CD4-positive, alpha-beta memory T cell (primary cell): Measurements from ENCODE around the gene OSBPL8. TPM values are rescaled to one million over a fixed set of nuclear protein-coding genes. Genes with fewer than 3 reads are reported as not detected.

Experiments used
- CTCF ChIA-PET: fragments of 350-600 bp; sonication (Branson Sonifier 250); formaldehyde crosslinking; loops from one replicate; lab custom pipeline; 2021; ENCODE audit warnings: inconsistent platforms; ENCODE audit not compliant: partially characterized antibody; lab: Charles Lee
- POLR2A ChIA-PET: fragments of 350-600 bp; sonication (Branson Sonifier 250); formaldehyde crosslinking; loops from one replicate; lab custom pipeline; 2021; ENCODE audit not compliant: partially characterized antibody; lab: Charles Lee
- DNase-seq, 5 donors: peaks; one replicate each; pipeline versions ENCODE4 v3.0.0 to v3.0.0-alpha.2; 2020 to 2022; ENCODE audit warnings: mixed read lengths in 1 of 5
- H3K27ac ChIP-seq: one replicate; pipeline ENCODE4 v1.7.0; 2013; ENCODE audit warnings: low read depth, low read length
- H3K27me3 ChIP-seq: 2 replicates; pipeline ENCODE4 v1.7.0; 2013; ENCODE audit warnings: mild to moderate bottlenecking, low read length, moderate library complexity; ENCODE audit not compliant: insufficient read depth
- H3K36me3 ChIP-seq: 2 replicates; pipeline ENCODE4 v1.7.0; 2013; ENCODE audit warnings: mild to moderate bottlenecking, low read length, moderate library complexity; ENCODE audit not compliant: insufficient read depth
- H3K4me1 ChIP-seq: 2 replicates; pipeline ENCODE4 v1.7.0; 2013; ENCODE audit warnings: mild to moderate bottlenecking, low read length, moderate library complexity; ENCODE audit not compliant: insufficient read depth
- H3K4me3 ChIP-seq, 2 donors: one replicate each; pipeline ENCODE4 v1.7.0; 2013; ENCODE audit warnings: low read length in 2 of 2, mild to moderate bottlenecking in 1 of 2
- H3K9me3 ChIP-seq, 2 donors: one replicate each; pipeline ENCODE4 v1.7.0; 2013; ENCODE audit warnings: low read length in 2 of 2, control low read depth in 1 of 2; ENCODE audit not compliant: control insufficient read depth in 1 of 2
- H3K27ac Mint-ChIP-seq, 7 donors: one replicate each; pipeline ENCODE4 v1.8.0; 2020 to 2021; ENCODE audit warnings: mixed read lengths in 7 of 7, mild to moderate bottlenecking in 6 of 7, inconsistent platforms in 3 of 7, moderate library complexity in 3 of 7
- H3K27me3 Mint-ChIP-seq, 2 donors: one replicate each; pipeline ENCODE4 v1.8.0; 2020 to 2021; ENCODE audit warnings: mixed read lengths in 2 of 2
- H3K36me3 Mint-ChIP-seq, 2 donors: one replicate each; pipeline ENCODE4 v1.8.0; 2020 to 2021; ENCODE audit warnings: mixed read lengths in 2 of 2, inconsistent platforms in 1 of 2, mild to moderate bottlenecking in 1 of 2
- H3K4me1 Mint-ChIP-seq, 4 donors: one replicate each; pipeline ENCODE4 v1.8.0; 2020 to 2021; ENCODE audit warnings: mixed read lengths in 4 of 4, mild to moderate bottlenecking in 1 of 4
- H3K4me3 Mint-ChIP-seq, 8 donors: one replicate each; pipeline ENCODE4 v1.8.0; 2020 to 2021; ENCODE audit warnings: mixed read lengths in 8 of 8, mild to moderate bottlenecking in 7 of 8, moderate library complexity in 6 of 8, inconsistent platforms in 3 of 8
- H3K9me3 Mint-ChIP-seq, 8 donors: one replicate each; pipeline ENCODE4 v1.8.0; 2020 to 2021; ENCODE audit warnings: mixed read lengths in 8 of 8, mild to moderate bottlenecking in 5 of 8, inconsistent platforms in 3 of 8, moderate library complexity in 1 of 8
- intact Hi-C: fragments of 100-400 bp; cut with micrococcal nuclease; formaldehyde crosslinking; loops from one replicate; pipeline ENCODE4 v1.15.1; 2023
- polyA plus RNA-seq, 2 donors: library from polyadenylated mRNA; unstranded; fragments of 300-500 nt; fragmentation: Illumina TruSeq; gene quantifications; one replicate each; pipeline ENCODE4 v1.2.3, GENCODE V29; 2021
- total RNA-seq, 2 experiments: library from RNA; stranded (reverse); gene quantifications; one replicate each; pipeline ENCODE4 v1.2.3, GENCODE V29; 2021

OSBPL8 gene
- total and polyA plus RNA-seq, 4 experiments from 2014 or later: 126 to 143 (median 129) TPM

DNA sequence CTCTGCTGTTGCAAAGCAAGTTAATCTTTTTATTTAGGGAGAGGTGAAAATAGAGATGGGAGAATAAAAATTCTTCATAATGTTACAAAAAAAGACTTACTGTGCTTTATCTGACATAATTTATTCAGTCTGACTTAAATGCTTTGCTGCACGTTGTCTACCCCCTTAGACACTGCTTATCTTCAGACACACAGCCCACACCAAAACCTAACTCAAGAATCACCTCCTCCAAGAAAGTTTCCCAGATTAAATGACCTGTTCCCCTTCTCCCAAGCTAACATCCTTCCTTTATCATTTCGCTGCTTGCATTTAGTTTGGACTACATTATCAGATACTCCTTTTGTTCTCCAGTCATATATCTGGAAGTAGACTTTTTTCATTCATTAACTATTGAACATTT, 3.8 kb downstream of the OSBPL8 start:
- H3K27ac ChIP-seq: no peak overlapping the region
- Mint-ChIP-seq H3K36me3 (peaks cover 0 to 28% of the 10 kb centered on the region in 2 donors), H3K27ac (peak overlapping the region in 6 of 7 donors; percentile 3 to 77 (median 66)), H3K27me3 (no peaks in the 10 kb centered on the region), H3K4me1 (peaks cover 45 to 83% (median 60%) of the 10 kb centered on the region in 4 donors), H3K4me3 (peak overlapping the region; percentile 2 to 97 (median 58)), H3K9me3 (no peaks in the 10 kb centered on the region)
- H3K36me3 ChIP-seq: no peaks in the 10 kb centered on the region
- peak overlapping the region in 1 of 2 donors; percentile 3 for H3K4me3 ChIP-seq
- H3K4me1 ChIP-seq: peaks cover 80% of the 10 kb centered on the region
- H3K27me3 ChIP-seq: no peaks in the 10 kb centered on the region
- ChIA-PET POLR2A (interaction anchor here (1.0 kb wide), 1 partner anchor 207 kb away, joined by 3 read pairs; the partner anchor contains the start of gene BBS10), CTCF (interaction anchor here (2.3 kb wide), 1 partner anchor 99 kb away, joined by 6 read pairs; no protein-coding TSS in a partner anchor)
- intact Hi-C loops: no loop called here
- no peak for DNase-seq
- no peaks in the 10 kb centered on the region for H3K9me3 ChIP-seq

DNA sequence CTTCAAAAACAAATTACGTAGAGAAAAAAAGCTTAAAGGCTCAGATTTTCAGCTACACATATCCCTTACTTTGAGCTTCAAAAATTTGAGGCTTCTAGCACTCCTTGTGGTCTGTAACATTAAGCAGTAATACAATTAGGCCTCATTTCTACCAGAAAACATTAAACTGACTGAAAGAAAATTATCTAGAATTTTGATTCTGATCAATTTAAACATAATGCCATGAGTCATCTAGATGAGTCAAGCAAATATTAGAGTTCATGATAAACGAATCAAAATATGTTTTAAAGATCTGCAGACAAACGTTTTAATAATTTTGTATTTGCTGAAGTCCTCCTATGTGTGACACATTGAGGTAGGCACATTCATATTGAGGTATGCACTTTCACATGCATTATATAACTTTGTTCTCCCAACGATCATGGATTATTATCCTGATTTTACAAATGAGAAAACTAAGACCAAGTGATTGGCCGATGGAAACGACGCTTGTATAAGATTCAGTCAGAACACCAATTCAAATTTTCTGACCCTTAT, 4.3 kb downstream of the OSBPL8 start:
- no peak overlapping the region for H3K27ac ChIP-seq
- intact Hi-C loops: no loop called here
- H3K4me1 ChIP-seq: peaks cover 83% of the 10 kb centered on the region
- no peaks in the 10 kb centered on the region for H3K27me3 ChIP-seq
- Mint-ChIP-seq H3K9me3 (no peaks in the 10 kb centered on the region), H3K27me3 (no peaks in the 10 kb centered on the region), H3K4me1 (peaks cover 46 to 88% (median 63%) of the 10 kb centered on the region in 4 donors), H3K27ac (peak overlapping the region in 2 of 7 donors; percentile 3 to 64), H3K4me3 (peak overlapping the region in 6 of 8 donors; percentile 3 to 97 (median 68)), H3K36me3 (peaks cover 0 to 28% of the 10 kb centered on the region in 2 donors)
- DNase-seq: no peak
- ChIA-PET POLR2A (no interaction called here), CTCF (interaction anchor here (1.4 to 2.1 kb wide), 2 partner anchors 31 to 81 kb away, joined by 3 to 7 read pairs; no protein-coding TSS in a partner anchor)
- H3K4me3 ChIP-seq: no peak overlapping the region
- no peaks in the 10 kb centered on the region for H3K36me3 ChIP-seq
- H3K9me3 ChIP-seq: no peaks in the 10 kb centered on the region

DNA sequence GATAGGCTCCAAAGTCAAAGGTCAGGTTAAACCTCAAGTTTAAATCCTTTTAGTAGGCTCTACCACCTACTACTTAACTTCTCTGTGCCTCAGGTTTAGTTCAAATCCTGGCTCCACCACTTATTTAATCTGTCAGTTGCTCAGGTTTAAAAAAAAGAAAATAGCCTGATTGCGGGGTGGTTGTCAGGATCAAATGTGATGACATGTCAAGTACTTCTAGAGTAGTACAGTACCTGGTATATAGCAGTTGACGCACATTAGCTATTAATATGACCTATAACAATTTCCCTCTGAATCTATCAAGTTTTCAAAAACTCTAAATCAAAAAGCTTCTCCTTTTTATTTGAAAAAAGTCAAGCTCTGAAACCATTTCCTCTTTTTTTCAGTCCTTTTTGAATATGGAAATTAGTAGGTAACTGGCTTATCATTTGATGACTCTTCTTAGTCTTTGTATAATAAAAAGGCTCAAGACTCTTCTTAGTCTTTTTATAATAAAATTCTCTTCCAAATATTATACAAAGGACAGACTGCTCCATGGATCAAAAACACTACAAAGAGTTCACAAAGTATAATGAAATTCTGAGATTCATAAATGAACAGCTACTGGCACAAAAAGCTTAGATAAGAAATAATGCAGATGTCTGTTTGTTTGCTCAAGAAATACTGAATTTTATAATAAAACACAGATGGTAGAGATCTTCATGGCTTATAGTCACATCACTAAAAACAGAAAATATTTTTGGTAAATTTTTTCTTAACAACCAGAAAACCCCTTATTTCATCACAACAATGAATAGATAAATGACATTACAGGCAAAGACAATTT, 5.0 kb downstream of the OSBPL8 start:
- POLR2A ChIA-PET: no interaction called here
- peak overlapping the region in 5 of 8 donors; percentile 3 to 50 (median 44) for H3K4me3 Mint-ChIP-seq

DNA sequence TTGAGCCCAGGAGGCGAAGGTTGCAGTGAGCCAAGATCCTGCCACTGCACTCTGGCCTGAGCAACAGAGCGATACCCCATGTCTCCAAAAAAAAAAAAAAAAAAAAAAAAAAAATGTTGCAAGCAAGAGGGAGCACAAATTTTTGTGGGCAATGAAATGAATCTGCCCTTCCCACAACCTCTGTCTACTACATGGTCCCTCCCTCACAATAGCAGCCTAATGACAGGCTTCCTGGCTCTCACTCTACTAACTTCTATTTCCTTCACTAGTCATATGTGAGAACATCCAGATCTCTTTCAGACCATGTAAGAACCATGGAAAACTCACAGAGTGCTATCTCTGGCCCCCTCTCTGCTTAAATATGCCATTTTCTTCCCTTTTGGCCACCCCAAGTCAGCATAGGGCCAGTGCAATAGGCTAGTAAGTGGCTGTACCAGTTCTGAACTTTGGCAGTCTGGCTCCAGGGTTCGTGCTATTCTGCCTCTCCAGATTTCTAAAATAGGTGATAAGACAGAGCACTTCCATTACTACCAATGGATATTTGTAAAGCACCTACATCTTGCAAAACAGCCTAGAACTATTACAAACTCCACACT, 7.1 kb downstream of the OSBPL8 start:
- H3K27ac ChIP-seq: no peak overlapping the region
- no peaks in the 10 kb centered on the region for H3K9me3 ChIP-seq
- intact Hi-C loops: loop anchor here (2.0 kb wide), 1 partner anchor 14 kb away; no protein-coding TSS in a partner anchor
- Mint-ChIP-seq H3K4me1 (peaks cover 66 to 96% (median 82%) of the 10 kb centered on the region in 4 donors), H3K27me3 (no peaks in the 10 kb centered on the region), H3K27ac (peak overlapping the region in 2 of 7 donors; percentile 48 to 53), H3K4me3 (peak overlapping the region in 5 of 8 donors; percentile 9 to 50 (median 43)), H3K36me3 (peaks cover 4 to 17% of the 10 kb centered on the region in 2 donors), H3K9me3 (no peaks in the 10 kb centered on the region)
- peaks cover 96% of the 10 kb centered on the region for H3K4me1 ChIP-seq
- no peak overlapping the region for H3K4me3 ChIP-seq
- POLR2A ChIA-PET: no interaction called here
- no peaks in the 10 kb centered on the region for H3K27me3 ChIP-seq
- CTCF ChIA-PET: interaction anchor here (0.7 kb wide), 1 partner anchor 25 kb away, joined by 3 read pairs; no protein-coding TSS in a partner anchor
- no peaks in the 10 kb centered on the region for H3K36me3 ChIP-seq
- no peak for DNase-seq

More for the DNA sequence above, 5.0 kb downstream of the OSBPL8 start:
- Histone ChIP-seq H3K27me3 (no peaks in the 10 kb centered on the region), H3K4me1 (peaks cover 83% of the 10 kb centered on the region), H3K4me3 (no peak overlapping the region), H3K36me3 (no peaks in the 10 kb centered on the region), H3K9me3 (no peaks in the 10 kb centered on the region), H3K27ac (no peak overlapping the region)
- Mint-ChIP-seq H3K27ac (peak overlapping the region in 3 of 7 donors; percentile 8 to 64 (median 19)), H3K27me3 (no peaks in the 10 kb centered on the region), H3K9me3 (no peaks in the 10 kb centered on the region), H3K4me1 (peaks cover 52 to 89% (median 70%) of the 10 kb centered on the region in 4 donors), H3K36me3 (peaks cover 0 to 24% of the 10 kb centered on the region in 2 donors)
- intact Hi-C loops: no loop called here
- CTCF ChIA-PET: interaction anchor here (1.4 to 2.1 kb wide), 2 partner anchors 32 to 81 kb away, joined by 3 to 7 read pairs; no protein-coding TSS in a partner anchor
- DNase-seq: no peak

DNA sequence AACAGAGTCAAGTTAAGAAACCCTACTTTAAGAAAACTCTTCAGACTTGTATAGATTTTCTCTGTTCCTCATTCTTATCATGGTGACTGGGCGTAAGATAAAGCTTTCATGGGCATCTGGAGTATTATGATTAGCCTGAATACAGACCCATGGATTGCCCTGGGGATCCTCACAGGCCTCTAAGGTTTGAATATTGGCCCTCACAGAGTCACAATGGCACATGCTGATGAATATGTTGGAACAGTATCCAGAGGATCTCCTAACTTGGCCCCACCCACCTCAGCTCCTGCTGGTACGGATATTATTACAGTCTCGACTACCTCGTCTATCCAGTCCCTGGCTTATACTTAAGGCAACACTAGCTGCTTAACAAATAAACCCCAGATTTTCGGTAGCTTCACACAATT, 8.1 kb downstream of the OSBPL8 start:
- no peaks in the 10 kb centered on the region for H3K27me3 ChIP-seq
- POLR2A ChIA-PET: no interaction called here
- intact Hi-C loops: loop anchor here (2.0 kb wide), 1 partner anchor 1167 kb away; no protein-coding TSS in a partner anchor
- peaks cover 4 to 17% of the 10 kb centered on the region in 2 donors for H3K36me3 Mint-ChIP-seq
- H3K27ac ChIP-seq: no peak overlapping the region
- H3K9me3 Mint-ChIP-seq: no peaks in the 10 kb centered on the region
- H3K4me3 Mint-ChIP-seq: peak overlapping the region in 4 of 8 donors; percentile 9 to 60 (median 20)
- no peak for DNase-seq
- H3K9me3 ChIP-seq: no peaks in the 10 kb centered on the region
- peaks cover 71 to 97% (median 86%) of the 10 kb centered on the region in 4 donors for H3K4me1 Mint-ChIP-seq
- peak overlapping the region in 2 of 7 donors; percentile 49 to 56 for H3K27ac Mint-ChIP-seq
- H3K36me3 ChIP-seq: no peaks in the 10 kb centered on the region
- H3K4me3 ChIP-seq: no peak overlapping the region
- H3K4me1 ChIP-seq: peaks cover 96% of the 10 kb centered on the region
- H3K27me3 Mint-ChIP-seq: no peaks in the 10 kb centered on the region
- CTCF ChIA-PET: interaction anchor here (0.7 to 1.0 kb wide), 3 partner anchors 15 to 35 kb away, joined by 3 to 4 read pairs (median 3); no protein-coding TSS in a partner anchor

DNA sequence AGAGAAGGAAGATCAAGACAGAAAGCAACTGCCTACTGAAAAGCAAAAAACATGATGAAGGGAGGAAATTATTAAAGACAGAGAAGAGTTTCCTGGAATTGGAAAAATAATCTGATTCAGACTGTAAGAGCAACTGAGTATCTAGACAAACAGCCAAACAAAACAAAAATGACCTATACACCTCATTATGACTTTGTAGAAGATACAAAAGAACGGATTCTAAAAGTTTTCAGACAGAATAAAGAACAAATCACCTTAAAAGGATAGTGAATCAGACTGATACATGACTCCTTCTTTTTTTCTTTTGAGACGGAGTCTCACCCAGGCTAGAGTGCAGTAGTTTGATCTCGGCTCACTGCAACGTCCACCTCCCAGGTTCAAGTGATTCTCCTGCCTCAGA, 10.4 kb downstream of the OSBPL8 start:
- H3K27ac Mint-ChIP-seq: peak overlapping the region in 3 of 7 donors; percentile 2 to 55 (median 43)
- CTCF ChIA-PET: no interaction called here

More for the DNA sequence above, 10.4 kb downstream of the OSBPL8 start:
- peaks cover 94% of the 10 kb centered on the region for H3K4me1 ChIP-seq
- Mint-ChIP-seq H3K36me3 (peaks cover 4 to 6% of the 10 kb centered on the region in 2 donors), H3K4me1 (peaks cover 60 to 89% (median 77%) of the 10 kb centered on the region in 4 donors), H3K4me3 (peak overlapping the region in 6 of 8 donors; percentile 6 to 55 (median 32)), H3K9me3 (no peaks in the 10 kb centered on the region), H3K27me3 (no peaks in the 10 kb centered on the region)
- no peaks in the 10 kb centered on the region for H3K36me3 ChIP-seq
- H3K4me3 ChIP-seq: no peak overlapping the region
- POLR2A ChIA-PET: no interaction called here
- DNase-seq: no peak
- no peaks in the 10 kb centered on the region for H3K9me3 ChIP-seq
- intact Hi-C loops: no loop called here
- H3K27me3 ChIP-seq: no peaks in the 10 kb centered on the region
- H3K27ac ChIP-seq: no peak overlapping the region
